Activated naive CD8-positive, alpha-beta T cell (primary cell): ENCODE results near the gene ZDHHC22.

Experiments used
- H3K27ac Mint-ChIP-seq: one replicate; pipeline ENCODE4 v1.8.0; 2021; ENCODE audit warnings: mixed read lengths
- H3K27me3 Mint-ChIP-seq: one replicate; pipeline ENCODE4 v1.8.0; 2021; ENCODE audit warnings: mixed read lengths
- H3K36me3 Mint-ChIP-seq: one replicate; pipeline ENCODE4 v1.8.0; 2021; ENCODE audit warnings: mixed read lengths
- H3K4me1 Mint-ChIP-seq: one replicate; pipeline ENCODE4 v1.8.0; 2021; ENCODE audit warnings: low read depth, mixed read lengths
- H3K4me3 Mint-ChIP-seq: one replicate; pipeline ENCODE4 v1.8.0; 2021; ENCODE audit warnings: mild to moderate bottlenecking, mixed read lengths
- H3K9me3 Mint-ChIP-seq: one replicate; pipeline ENCODE4 v1.8.0; 2021; ENCODE audit warnings: low read depth, mixed read lengths

ZDHHC22 gene

GRCh38 chr14:77107228-77107627 lies 34.4 kb downstream of the ZDHHC22 start:
- Mint-ChIP-seq H3K4me1 (peaks cover 8% of the 10 kb centered on the region), H3K27ac (no peak overlapping the region), H3K9me3 (no peaks in the 10 kb centered on the region), H3K27me3 (no peaks in the 10 kb centered on the region), H3K4me3 (no peak overlapping the region), H3K36me3 (peaks cover 22% of the 10 kb centered on the region)

- Mint-ChIP-seq H3K36me3 (peaks cover 20% of the 10 kb centered on the region), H3K4me1 (peaks cover 8% of the 10 kb centered on the region), H3K27me3 (no peaks in the 10 kb centered on the region), H3K9me3 (no peaks in the 10 kb centered on the region), H3K27ac (no peak overlapping the region), H3K4me3 (no peak overlapping the region)
Observed at GRCh38 chr14:77106666-77107065, 34.9 kb downstream of the ZDHHC22 start.

GRCh38 chr14:77105145-77105939 lies 36.2 kb downstream of the ZDHHC22 start:
- no peak overlapping the region for H3K4me3 Mint-ChIP-seq
- H3K4me1 Mint-ChIP-seq, result peaks cover 17% of the 10 kb centered on the region
- H3K27ac Mint-ChIP-seq, result no peak overlapping the region
- no peaks in the 10 kb centered on the region for H3K9me3 Mint-ChIP-seq
- no peaks in the 10 kb centered on the region for H3K27me3 Mint-ChIP-seq
- H3K36me3 Mint-ChIP-seq, result peaks cover 18% of the 10 kb centered on the region

- Mint-ChIP-seq H3K27me3 (no peaks in the 10 kb centered on the region), H3K4me1 (peaks cover 22% of the 10 kb centered on the region), H3K27ac (no peak overlapping the region), H3K36me3 (peaks cover 18% of the 10 kb centered on the region), H3K9me3 (no peaks in the 10 kb centered on the region), H3K4me3 (no peak overlapping the region)
Observed at GRCh38 chr14:77104393-77104792, 37.2 kb downstream of the ZDHHC22 start.

DNA sequence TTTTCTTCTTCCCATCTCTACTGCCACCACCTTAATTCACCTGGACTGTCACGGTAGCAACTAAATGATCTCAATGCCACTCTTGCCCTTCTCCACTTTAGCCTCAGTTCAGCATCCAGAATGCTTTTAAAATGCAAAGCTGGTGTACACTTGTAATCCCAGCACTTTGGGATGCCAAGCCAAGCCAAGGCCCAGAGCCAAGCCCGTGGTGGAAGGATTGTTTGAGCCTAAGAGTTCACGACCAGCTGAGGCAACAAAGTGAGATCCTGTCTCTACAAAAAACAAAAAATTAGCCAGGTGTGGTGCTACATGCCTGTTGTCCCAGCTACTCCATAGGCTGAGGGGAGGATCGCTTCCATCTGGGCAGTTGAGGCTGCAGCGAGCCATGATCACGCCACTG lies 37.6 kb downstream of the ZDHHC22 start:
- Mint-ChIP-seq H3K27ac (no peak overlapping the region), H3K4me3 (no peak overlapping the region), H3K27me3 (no peaks in the 10 kb centered on the region), H3K36me3 (peaks cover 17% of the 10 kb centered on the region), H3K9me3 (no peaks in the 10 kb centered on the region), H3K4me1 (peaks cover 26% of the 10 kb centered on the region)

DNA sequence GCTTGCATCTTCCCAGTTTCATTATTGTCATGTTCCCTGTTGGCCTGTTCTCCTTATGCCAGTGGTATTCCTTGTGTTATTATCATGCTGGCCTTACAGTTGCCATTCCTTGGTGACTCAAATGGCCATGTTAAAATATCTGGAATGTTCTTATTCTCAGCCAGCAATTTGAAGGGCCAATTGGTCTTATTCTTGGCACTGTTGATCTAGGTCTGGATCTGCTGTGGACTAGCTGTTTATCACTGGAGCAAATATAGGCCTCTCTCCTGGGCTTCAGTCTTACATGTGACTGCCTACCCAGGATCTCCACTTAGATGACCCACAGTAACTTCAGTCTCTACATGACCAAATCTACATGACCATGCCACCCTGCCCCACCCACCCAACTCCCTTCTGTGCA lies 38.1 kb downstream of the ZDHHC22 start:
- Mint-ChIP-seq H3K4me1 (peaks cover 31% of the 10 kb centered on the region), H3K27ac (no peak overlapping the region), H3K9me3 (no peaks in the 10 kb centered on the region), H3K4me3 (no peak overlapping the region), H3K36me3 (peaks cover 13% of the 10 kb centered on the region), H3K27me3 (no peaks in the 10 kb centered on the region)

DNA sequence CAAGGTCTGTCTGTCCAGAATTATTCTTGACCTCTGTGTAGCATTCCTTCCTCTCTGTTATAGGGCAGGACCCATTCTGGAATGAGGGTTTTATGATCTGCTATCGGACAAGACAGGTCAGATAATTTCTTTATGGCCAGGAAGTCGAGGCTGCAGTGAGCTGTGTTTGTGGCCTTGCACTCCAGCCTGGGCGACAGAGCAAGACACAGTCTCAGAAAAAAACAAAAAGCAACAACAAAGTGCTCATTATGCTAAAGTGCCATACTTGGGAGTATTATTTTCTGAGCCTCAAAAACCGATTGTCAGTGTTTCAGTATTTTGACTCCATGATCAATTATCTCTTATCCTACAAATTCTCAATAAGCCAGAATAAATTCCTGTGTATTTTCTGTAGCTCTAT lies 39.4 kb downstream of the ZDHHC22 start:
- H3K27ac Mint-ChIP-seq, result no peak overlapping the region
- H3K9me3 Mint-ChIP-seq, result no peaks in the 10 kb centered on the region
- H3K4me3 Mint-ChIP-seq, result no peak overlapping the region
- peaks cover 11% of the 10 kb centered on the region for H3K36me3 Mint-ChIP-seq
- H3K4me1 Mint-ChIP-seq, result peaks cover 38% of the 10 kb centered on the region
- no peaks in the 10 kb centered on the region for H3K27me3 Mint-ChIP-seq

GRCh38 chr14:77100961-77101360 lies 40.6 kb downstream of the ZDHHC22 start:
- no peak overlapping the region for H3K4me3 Mint-ChIP-seq
- no peaks in the 10 kb centered on the region for H3K27me3 Mint-ChIP-seq
- H3K4me1 Mint-ChIP-seq, result peaks cover 47% of the 10 kb centered on the region
- H3K27ac Mint-ChIP-seq, result no peak overlapping the region
- H3K9me3 Mint-ChIP-seq, result no peaks in the 10 kb centered on the region
- H3K36me3 Mint-ChIP-seq, result peaks cover 4% of the 10 kb centered on the region

GRCh38 chr14:77099425-77100167 lies 42.0 kb downstream of the ZDHHC22 start:
- H3K4me3 Mint-ChIP-seq, result peak overlapping the region; percentile 98

GRCh38 chr14:77098529-77099353 lies 42.9 kb downstream of the ZDHHC22 start:
- Mint-ChIP-seq H3K4me3 (peak overlapping the region; percentile 98), H3K36me3 (no peaks in the 10 kb centered on the region), H3K27ac (peak overlapping the region; percentile 96), H3K4me1 (peaks cover 47% of the 10 kb centered on the region), H3K9me3 (no peaks in the 10 kb centered on the region), H3K27me3 (no peaks in the 10 kb centered on the region)

More at GRCh38 chr14:77099425-77100167, 42.0 kb downstream of the ZDHHC22 start:
- Mint-ChIP-seq H3K27me3 (no peaks in the 10 kb centered on the region), H3K9me3 (no peaks in the 10 kb centered on the region), H3K27ac (peak overlapping the region; percentile 16), H3K4me1 (peaks cover 49% of the 10 kb centered on the region), H3K36me3 (peaks cover 3% of the 10 kb centered on the region)

GRCh38 chr14:77097700-77098528 lies 43.7 kb downstream of the ZDHHC22 start, which contains the start of gene CIPC:
CIPC (plus strand) TSS chr14:77098258; CDS start chr14:77105709, 7,451 bp downstream.
- no peaks in the 10 kb centered on the region for H3K36me3 Mint-ChIP-seq
- H3K27ac Mint-ChIP-seq, result peak within 1 kb of the TSS; percentile 96
- H3K9me3 Mint-ChIP-seq, result no peaks in the 10 kb centered on the region

GRCh38 chr14:77097006-77097699 lies 44.4 kb downstream of the ZDHHC22 start:
- Mint-ChIP-seq H3K27ac (peak overlapping the region; percentile 96), H3K4me3 (peak overlapping the region; percentile 98), H3K27me3 (no peaks in the 10 kb centered on the region), H3K9me3 (no peaks in the 10 kb centered on the region), H3K4me1 (peaks cover 44% of the 10 kb centered on the region), H3K36me3 (no peaks in the 10 kb centered on the region)

More at GRCh38 chr14:77097700-77098528, 43.7 kb downstream of the ZDHHC22 start, which contains the start of gene CIPC:
- H3K4me3 Mint-ChIP-seq, result peak within 1 kb of the TSS; percentile 98
- H3K4me1 Mint-ChIP-seq, result peaks cover 47% of the 10 kb centered on the region
- no peaks in the 10 kb centered on the region for H3K27me3 Mint-ChIP-seq

DNA sequence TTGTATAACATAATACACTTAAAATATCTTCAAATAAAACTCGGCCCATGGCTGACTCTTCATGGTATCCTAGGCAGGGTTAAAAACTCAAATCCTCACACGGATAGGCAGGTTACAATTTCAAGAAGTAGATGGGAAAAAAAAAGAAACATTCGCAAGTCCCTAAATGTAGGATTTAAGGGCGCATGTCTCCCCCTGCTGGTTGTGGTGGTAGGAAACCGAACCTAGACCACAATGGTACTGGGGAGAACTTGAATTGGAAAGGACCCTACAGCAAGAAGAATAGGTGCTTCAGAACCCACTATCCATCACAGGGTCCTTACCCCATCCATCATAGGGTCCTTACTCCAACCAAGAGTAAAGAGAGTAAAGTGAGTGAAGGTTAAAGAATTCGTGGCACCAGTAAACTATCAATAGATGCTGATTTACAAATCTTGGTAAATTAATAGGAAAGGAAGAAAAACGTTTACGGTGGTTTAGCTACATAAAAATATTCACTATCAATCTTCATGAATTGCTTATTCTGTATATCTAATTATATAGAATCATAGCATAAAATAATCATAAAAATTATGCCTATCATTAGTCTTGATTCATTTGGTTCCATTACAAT lies 46.8 kb downstream of the ZDHHC22 start:
- Mint-ChIP-seq H3K9me3 (peaks cover 6% of the 10 kb centered on the region), H3K4me1 (peaks cover 34% of the 10 kb centered on the region), H3K36me3 (peaks cover 3% of the 10 kb centered on the region), H3K27ac (no peak overlapping the region), H3K27me3 (no peaks in the 10 kb centered on the region), H3K4me3 (no peak overlapping the region)
